HG03439 (cell line): ENCODE measurements around the gene RBM47.

Experiments
- ATAC-seq: cut with Tn5 transposase; IDR thresholded peaks from one replicate; pipeline ENCODE4 v1.9.1; 2021; ENCODE audit warnings: mild to moderate bottlenecking, moderate library complexity; ENCODE audit not compliant: unreplicated experiment

RBM47 gene

GRCh38 chr4:40380647-40381046 is 249.0 kb downstream of the RBM47 start:
- ATAC-seq, result no peak

DNA sequence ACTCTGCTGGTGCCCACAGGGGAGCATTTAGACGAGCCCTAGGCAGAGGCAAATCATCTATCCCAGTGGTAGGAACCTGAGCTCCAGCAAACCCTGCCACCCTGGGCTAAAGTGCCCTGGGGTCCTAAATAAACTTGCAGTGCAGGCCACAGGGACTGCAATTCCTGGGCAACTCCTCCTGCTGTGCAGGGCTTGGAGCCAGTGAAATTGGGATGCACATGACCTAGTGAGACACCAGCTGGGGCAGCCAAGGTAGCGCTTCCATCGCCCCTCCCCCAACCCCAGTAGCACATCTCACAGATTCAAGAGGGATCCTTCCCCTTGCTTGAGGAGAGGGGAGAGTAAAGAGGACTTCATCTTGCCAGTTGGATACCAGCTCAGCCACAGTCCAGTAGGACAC is 250.4 kb downstream of the RBM47 start:
- ATAC-seq, result no peak

DNA sequence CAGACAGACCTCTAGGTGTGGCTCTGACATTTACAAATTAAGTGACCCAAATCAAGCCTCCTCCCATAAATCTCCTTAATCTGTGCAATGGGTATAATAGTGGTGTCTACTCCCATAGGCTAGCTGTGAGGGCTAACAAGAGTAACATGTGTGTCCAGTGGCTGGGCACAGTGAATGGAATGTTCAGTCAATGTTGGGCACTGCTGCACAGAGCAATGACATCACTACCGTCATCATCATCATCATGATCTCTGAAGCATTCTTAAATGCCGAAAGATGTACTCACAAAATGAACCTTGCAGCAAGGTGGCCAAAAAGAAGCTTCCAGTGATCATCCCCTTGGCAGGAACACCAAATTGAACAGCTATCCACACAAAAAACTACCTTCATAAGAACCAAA is 251.0 kb downstream of the RBM47 start:
- ATAC-seq, result no peak

DNA sequence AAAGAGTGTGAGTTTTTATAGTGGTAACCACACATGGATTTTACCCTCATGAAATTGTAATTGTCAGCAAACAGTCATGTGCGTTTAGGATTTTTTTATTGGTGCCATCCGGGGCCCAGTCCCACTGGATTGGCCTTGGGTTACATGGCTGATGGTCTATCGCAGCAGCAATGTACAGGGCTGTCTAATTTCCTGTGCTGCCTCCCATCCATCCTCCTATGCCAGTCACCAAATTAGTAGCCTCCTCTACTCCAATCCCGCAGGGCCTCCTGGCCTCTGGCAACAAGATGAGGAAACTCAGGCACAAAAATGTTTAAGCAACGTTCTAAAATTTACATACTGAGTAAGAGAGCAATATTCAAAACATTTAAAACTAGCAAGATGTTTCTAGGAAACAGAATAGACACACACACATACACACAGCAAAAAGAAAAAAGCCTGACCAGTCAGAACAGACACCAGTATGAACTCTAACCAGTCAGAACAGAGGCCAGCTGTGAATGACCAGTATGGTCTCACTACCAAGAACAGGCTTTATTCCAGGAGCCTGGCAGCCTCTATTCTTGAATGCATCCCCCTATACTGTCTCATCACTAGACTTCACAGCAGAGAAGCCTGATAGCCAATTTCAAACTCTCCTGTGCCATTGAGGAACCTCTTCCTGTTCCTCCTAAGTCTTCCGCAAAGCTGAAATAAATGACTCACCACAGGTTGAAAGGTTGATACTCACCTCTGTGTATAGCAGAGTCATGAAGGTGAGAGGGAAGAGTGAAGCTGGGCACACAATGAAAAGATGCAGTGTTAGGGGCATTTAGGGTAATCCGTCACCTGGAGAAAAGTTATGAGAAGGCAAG is 251.9 kb downstream of the RBM47 start:
- ATAC-seq, result no peak

- no peak for ATAC-seq
Observed at GRCh38 chr4:40375620-40376019, 254.0 kb downstream of the RBM47 start.

- ATAC-seq, result no peak
Observed at GRCh38 chr4:40375095-40375494, 254.6 kb downstream of the RBM47 start.

DNA sequence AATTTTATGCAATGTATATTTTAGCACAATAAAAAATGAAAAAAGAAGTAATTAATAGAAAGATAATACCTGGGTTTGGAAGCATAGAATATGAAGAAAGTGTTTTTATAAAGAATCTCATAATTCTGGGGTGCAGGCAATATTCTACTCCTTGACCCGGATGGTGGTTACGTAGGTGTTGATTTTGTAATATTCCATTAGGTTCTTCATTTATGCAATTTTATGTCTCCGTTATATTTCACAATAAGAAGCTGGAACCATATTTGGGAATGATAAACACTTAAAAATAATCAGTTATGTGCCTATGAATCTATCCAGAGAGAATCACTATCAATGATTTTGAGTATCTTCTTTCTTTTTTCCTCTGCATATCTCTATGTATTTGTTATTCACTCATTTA is 256.0 kb downstream of the RBM47 start:
- ATAC-seq, result no peak
